Kidney capillary endothelial cell (primary cell): ENCODE data around the gene CBX2.

Experiments
- DNase-seq: peaks from one replicate; pipeline ENCODE4 v3.0.0-alpha.2; 2018; ENCODE audit warnings: low spot score

The CBX2 gene

GRCh38 chr17:79786930-79787643 is 9.1 kb downstream of the CBX2 start:
- DNase-seq = no peak

DNA sequence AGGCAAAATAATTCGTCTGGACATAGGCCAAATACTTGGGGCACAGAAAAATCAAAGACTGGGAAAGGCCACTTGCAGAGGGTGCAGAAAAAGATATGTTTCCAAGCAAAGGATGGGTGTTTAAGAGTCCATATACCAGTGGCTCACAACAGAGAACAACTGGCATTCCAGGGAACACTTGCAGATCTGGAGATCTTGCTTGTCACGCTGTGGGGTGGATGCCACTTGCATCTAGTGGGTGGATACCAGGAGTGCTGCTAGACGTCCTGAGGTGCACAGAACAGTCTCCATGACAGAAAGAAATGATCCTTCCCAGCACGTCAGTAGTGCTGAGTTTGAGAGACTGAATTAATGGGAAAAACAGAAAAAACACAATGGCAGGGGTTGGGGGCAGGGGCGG is 10.5 kb downstream of the CBX2 start:
- DNase-seq = no peak

DNA sequence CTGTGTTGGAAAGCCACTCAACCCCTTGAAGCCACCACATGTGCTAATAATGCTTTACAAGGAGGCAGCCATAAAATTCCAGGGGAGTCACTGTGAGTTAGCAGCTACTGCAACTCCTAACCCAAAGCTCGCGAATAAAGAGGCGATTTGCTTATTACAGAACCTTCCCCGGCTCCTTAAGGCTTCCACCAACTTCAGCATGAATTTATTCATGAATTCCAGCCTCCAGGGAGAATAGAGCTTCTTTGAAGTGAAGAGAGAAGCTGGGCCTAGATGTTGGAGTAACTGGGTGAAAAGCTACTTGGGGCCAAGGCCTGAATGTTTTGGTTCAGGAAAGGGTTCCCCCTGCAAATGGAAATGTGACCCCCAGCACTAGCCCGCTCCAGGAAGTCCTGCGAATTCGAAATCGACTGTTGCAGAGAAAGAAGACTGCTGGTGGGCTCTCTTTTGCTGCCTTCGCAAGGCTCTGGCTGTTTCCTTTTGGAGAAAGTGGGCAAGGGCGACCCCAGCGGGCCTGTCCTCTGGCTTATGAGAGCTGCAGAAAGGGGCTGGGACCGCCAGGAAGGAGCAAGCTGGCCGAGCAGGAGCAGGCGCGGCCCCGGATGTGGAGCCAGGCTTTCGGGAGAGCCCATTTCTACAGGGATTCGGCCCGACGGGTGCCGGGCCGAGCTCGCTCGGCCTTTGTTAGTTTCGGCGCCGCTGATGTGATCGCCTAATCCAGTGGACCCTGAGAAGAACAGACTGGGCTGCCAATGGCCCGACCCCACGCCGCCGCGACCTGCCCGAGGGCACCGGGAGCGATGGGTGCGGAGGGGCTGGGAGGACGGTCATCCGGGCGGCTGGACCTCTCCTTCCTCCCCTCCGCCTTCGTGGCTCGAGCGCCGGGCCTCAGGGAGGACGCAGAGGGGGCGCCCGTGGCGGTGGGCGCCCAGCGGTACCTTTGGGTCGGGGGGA is 11.3 kb downstream of the CBX2 start:
- DNase-seq = no peak

DNA sequence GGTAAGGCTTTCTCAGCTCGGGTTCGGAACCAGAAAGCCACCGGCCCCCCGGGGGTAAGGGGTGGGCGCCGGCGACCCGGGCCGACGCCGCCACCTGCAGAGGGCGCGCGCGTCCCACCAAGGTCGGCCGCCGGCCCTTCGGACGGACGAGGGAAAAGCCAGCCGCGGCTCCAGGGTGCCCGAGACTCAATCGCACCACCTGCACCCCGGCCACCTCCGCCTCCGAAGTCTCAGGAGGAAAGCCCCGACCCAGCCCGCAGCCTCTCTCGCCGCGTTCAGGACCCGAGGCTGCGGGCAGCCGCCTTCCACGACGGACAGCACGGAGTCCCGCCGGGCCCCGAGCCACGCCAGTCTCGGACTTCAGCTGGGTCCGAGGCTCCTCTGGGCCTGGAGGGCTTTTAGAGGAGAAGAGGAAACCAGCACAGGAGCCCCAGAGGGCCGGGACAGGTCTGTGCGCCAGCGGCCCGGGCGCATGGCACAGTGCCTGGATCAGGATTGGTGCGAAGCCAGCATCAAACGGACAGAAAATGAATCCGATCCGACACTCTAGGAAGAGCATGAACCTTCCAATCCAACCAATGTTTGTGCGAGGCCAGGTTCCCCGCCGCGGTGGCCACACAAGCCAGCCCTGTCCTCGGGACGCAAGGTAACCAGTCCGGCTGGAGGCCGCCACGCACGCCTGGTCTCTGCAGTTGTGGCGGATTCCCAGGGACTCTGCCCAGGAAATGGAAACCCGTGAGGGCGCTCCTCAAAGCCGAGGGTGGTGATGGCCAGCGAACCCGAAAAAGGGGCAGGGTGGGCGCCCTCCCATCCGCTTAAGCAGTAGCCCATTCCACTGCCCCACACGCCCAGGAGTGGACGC is 12.2 kb downstream of the CBX2 start:
- DNase-seq = no peak

DNA sequence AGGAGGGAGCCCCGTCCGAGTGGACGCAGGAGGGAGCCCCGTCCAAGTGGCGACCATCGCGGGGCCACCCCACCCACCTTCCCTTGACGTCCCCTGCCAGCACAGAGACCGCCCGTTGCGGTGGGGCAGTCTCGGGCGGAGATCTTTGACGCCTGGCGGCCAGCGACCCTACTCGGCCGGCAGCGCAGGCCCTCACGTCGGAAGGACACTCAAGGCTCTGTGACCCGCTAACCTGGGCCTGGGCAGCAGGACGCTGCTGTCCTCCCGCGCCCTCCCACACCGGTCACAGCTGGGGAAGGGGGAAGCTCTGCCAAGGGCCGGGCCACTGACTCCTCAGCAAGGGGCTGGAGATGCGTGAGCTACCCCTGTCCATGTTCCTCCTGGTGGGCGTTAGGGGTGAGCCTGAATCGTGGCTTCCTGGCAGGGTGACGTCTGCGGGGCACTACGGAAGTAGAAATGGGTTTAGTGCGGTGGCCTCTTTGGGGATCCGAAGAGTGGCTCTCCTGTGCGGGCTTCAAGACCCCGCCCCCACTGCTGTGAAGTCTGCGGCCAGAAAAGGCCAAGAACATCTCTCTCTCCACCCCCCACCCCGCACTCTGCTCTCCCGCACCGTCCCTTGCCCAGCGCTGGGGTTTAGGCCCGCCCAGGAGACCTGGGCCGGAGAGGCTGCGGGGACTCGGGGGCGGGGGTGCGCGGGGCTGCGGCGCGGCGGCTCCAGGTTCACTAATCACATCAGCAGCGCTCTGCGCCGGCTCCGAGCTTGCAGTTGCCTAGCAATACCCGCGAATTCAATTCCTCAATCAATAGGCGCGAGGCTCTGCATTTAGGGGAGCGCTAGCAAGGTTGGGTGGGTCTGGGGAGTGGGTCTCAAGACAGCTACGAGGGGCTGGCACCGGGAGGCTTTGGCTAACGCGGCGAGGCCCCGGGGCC is 13.1 kb downstream of the CBX2 start:
- DNase-seq = no peak

DNA sequence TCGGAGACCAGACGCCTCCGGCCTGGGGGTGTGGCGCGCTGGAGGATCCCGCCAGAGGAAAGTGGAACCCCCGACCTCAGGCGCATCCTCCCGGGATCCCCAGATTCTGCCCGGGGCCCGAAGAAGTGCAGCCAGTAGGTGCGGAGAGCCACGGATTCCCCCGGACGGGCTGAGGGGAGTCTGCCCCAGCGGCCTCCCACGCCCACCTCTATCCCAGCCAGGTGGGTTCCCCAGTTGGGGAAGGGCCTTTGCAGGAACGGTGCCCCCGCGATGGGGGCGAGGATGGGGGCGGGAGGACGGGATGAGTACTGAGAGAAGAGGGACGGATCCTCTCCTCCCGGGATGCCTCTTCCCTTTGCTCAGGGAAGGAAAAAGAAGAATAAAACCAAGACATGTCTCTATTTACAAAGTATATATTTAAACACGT is 13.8 kb downstream of the CBX2 start:
- DNase-seq = no peak

DNA sequence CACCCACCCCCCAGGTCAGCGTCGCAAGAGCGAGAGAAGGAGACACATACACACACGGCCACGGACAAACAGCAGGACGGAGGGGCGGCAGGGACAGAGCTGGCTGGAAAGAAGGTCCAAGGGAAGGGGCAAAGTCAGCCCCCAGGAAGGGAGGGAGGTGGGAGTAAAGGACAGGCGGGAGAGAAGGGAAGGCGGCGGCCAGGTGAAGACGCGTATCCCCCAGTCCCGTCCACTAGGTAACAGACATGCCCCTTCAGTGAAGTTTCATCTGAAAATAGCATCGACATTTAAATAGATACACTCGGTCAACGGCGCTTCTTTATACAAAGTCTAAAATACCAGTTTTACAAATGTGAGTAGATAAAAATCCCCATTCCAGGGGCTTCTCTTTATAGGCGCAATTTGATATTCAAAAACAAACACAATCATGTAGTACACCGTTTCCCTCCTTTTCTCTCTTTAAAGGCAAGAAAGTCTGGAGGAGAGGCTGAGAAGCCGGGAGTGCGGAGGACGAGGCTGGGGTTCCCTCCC is 14.5 kb downstream of the CBX2 start:
- no peak for DNase-seq

- no peak for DNase-seq
These were observed 15.3 kb downstream of the CBX2 start for GRCh38 chr17:79792984-79793923.

GRCh38 chr17:79793924-79794304 is 16.0 kb downstream of the CBX2 start:
- DNase-seq = no peak

DNA sequence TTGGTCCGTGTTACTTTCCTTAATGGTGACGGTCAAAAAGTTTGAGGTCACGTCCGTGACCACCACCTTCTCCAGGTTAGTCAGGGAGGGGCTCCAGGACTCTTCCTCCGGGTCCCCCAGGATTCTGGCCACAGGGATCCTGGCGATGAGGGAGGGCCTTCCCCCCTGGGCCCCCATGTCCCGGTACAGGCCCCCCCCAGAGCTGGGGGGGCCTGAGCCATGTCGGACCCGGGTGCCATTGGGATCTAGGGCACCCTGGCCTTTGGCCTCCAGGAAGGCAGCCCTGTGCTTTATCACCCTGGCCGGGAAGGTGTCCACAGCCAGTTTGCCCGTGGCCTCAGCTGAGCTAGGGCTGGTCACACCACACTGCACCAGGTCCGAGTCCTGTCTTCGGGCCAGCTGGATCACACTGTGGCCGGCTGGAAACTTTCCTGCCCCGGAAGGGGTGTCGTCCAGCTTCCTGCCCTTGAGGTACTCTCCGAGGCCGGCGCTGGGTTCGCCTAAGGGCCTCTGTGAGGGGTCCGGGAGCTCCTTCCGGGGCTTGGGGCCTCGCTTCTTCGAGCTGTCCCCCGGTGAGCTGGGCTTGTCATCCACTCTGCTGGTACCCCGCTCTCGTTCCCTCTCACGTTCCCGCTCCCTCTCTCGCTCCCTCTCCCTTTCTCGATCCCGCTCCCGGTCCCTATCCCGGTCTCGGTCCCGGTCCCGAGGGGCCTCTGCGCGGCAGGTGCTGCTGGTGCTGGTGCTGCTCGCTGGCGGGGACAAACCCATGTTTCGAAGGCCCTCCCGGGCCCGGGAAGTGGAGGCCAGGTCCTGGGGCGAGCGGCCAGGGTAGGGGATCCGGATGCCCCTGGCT is 16.9 kb downstream of the CBX2 start:
- DNase-seq = no peak

GRCh38 chr17:79795795-79796443 is 18.0 kb downstream of the CBX2 start:
- DNase-seq = no peak

DNA sequence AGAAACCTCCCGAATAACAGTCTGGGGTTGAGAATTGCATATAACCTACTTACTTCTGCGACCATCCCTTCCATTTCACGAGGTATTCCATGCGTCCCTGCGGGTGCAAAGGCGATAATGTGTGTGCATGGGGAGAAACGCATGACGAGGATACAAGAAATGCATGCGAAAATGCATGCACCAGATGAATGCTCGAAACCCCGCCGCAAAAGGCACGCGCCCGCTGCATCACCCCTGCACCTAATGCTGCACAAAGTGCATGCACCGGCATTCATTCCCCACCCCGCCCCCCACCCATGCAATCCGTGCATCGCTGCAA is 18.5 kb downstream of the CBX2 start:
- DNase-seq = no peak

GRCh38 chr17:79796763-79797491 is 19.0 kb downstream of the CBX2 start, which contains the start of gene CBX8:
Gene CBX8 (minus strand): TSS chr17:79797077. CDS start chr17:79796998, 79 bp downstream.
- DNase-seq = peak; percentile 99

DNA sequence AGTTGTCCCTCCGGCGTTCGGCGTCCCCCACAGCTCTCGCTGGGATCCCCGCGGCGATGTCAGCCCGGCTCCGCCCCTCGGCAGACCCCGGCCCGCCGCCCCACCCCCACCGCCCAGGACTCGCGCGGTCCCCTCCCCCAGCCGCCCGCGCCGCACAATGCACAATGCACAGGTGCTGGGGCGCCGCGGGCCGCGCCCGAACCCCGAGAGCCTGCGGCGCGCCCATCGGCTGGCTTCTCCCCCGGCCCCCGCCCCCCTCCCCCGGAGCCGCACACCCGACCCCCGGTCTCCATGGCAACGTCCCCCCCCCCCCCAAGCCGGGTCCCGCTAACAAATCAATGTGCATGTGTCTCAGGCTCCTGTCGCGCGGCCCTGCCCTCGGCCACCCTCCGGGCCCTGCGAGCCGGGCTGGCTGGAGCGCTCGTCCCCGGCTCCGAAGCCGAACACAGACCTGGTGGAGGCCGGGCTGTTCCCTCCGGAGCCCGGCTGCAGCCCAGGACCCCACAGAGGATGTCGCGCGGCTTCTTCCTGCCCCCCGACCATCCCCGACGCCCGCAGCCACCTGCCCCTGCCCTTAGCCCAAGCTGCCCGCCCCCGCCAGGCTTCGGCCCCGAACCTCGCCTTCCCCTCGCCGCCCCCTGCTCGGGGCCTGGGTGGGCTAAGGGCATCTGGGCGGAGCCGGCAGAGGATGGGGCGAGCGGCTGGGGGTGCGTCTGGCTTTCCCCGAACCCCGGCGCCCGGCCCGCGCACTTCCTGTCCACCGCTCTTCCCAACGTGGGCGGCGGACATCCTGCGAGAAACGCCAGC is 19.7 kb downstream of the CBX2 start:
- DNase-seq = no peak

GRCh38 chr17:79798299-79799173 is 20.6 kb downstream of the CBX2 start:
- DNase-seq = no peak

DNA sequence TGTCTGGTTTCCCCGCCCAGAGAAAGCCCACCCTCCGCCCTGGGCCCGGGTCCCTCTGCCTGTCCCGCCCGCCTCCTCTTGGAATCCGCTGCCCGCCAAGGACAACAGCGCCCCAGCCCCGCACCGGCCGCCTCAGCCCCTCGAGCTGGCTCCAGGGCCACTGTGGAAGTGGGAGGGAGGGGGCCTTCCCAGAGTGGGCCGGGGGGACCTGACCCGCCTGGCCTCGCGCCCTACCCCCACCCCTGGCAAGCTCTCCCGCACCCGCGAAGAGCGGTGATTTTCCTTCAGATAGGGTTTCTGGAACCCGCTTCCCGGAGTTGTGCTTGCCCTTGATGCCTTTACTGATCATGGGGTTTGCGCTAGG is 21.2 kb downstream of the CBX2 start:
- DNase-seq = no peak
